ENCODE data around the gene PSMD3.
"Not testable (repeated sequence)": the region's sequence is repeated elsewhere in the genome, so short reads cannot be mapped to it uniquely, and the experiment has no call there.

PSMD3 gene

DNA sequence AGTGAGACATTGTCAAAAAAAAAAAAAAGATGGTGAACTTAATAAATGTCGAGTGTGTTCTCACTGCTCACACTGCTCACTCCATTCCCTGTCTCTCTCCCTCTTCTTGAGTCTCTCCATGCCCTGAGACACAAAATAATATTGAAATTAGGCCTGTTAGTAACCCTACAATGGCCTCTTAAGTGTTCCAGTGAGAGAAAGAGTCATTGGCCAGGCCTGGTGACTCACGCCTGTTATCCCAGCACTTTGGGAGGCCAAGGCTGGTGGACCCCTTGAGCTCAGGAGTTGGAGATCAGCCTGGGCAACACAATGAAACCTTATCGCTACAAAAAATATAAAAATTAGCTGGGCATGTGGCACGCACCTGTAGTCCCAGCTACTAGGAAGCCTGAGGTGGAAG is 18.5 kb downstream of the PSMD3 start:
- FAIRE-seq, result no peak

GRCh38 chr17:40000161-40000560 is 19.6 kb downstream of the PSMD3 start:
- no peak for FAIRE-seq

DNA sequence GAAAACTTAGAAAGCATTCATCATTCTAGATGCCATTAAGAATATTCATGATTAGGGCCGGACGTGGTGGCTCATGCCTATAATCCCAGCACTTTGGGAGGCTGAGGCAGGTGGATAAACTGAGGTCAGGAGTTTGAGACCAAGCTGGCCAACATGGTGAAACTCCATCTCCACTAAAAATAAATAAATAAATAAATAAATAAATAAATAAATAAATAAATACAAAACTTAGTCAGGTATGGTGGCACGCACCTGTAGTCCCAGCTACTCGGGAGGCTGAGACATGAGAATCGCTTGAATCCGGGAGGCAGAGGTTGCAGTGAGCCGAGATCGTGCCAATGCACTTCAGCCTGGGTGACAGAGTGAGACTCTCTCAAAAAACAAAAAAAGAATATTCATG is 20.7 kb downstream of the PSMD3 start:
- FAIRE-seq, result not testable (repeated sequence)

GRCh38 chr17:40004072-40004471 is 23.5 kb downstream of the PSMD3 start:
- no peak for FAIRE-seq

DNA sequence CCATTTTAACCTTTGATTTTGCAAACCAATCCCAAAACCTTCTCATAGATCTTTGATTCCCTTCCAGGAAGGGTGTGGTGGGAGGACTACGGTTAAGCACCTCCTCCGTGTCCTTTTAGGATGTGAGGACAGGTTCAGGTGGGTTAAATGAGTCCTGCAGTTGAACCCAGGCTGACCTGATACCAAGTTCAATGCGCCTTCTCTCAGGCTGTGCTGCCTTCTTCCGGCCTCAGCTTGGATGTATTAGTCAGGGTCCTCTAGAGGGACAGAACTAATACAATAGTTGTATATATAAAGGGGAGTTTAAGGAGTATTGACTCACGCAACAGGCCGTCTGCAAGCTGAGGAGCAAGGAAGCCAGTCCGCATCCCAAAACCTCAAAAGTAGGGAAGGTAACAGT is 24.1 kb downstream of the PSMD3 start:
- FAIRE-seq, result no peak

- FAIRE-seq, result no peak
Measured at GRCh38 chr17:40005520-40005919, 24.9 kb downstream of the PSMD3 start.

- FAIRE-seq, result not testable (repeated sequence)
Measured at GRCh38 chr17:40010946-40011500, 30.4 kb downstream of the PSMD3 start.

- not testable (repeated sequence) for FAIRE-seq
Measured at GRCh38 chr17:40012017-40012647, 31.5 kb downstream of the PSMD3 start.

- FAIRE-seq, result no peak
Measured at GRCh38 chr17:40014375-40014980, 33.9 kb downstream of the PSMD3 start.

- FAIRE-seq, result no peak
Measured at GRCh38 chr17:40015005-40015997, 34.7 kb downstream of the PSMD3 start, which contains the start of gene CSF3. CSF3 (plus strand) TSS chr17:40015440; CDS start chr17:40015475, 35 bp downstream.

GRCh38 chr17:40015998-40016985 is 35.7 kb downstream of the PSMD3 start:
- FAIRE-seq, result no peak

DNA sequence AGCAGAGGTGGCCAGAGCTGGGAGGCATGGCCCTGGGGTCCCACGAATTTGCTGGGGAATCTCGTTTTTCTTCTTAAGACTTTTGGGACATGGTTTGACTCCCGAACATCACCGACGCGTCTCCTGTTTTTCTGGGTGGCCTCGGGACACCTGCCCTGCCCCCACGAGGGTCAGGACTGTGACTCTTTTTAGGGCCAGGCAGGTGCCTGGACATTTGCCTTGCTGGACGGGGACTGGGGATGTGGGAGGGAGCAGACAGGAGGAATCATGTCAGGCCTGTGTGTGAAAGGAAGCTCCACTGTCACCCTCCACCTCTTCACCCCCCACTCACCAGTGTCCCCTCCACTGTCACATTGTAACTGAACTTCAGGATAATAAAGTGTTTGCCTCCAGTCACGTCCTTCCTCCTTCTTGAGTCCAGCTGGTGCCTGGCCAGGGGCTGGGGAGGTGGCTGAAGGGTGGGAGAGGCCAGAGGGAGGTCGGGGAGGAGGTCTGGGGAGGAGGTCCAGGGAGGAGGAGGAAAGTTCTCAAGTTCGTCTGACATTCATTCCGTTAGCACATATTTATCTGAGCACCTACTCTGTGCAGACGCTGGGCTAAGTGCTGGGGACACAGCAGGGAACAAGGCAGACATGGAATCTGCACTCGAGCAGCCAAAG is 36.9 kb downstream of the PSMD3 start:
- no peak for FAIRE-seq

DNA sequence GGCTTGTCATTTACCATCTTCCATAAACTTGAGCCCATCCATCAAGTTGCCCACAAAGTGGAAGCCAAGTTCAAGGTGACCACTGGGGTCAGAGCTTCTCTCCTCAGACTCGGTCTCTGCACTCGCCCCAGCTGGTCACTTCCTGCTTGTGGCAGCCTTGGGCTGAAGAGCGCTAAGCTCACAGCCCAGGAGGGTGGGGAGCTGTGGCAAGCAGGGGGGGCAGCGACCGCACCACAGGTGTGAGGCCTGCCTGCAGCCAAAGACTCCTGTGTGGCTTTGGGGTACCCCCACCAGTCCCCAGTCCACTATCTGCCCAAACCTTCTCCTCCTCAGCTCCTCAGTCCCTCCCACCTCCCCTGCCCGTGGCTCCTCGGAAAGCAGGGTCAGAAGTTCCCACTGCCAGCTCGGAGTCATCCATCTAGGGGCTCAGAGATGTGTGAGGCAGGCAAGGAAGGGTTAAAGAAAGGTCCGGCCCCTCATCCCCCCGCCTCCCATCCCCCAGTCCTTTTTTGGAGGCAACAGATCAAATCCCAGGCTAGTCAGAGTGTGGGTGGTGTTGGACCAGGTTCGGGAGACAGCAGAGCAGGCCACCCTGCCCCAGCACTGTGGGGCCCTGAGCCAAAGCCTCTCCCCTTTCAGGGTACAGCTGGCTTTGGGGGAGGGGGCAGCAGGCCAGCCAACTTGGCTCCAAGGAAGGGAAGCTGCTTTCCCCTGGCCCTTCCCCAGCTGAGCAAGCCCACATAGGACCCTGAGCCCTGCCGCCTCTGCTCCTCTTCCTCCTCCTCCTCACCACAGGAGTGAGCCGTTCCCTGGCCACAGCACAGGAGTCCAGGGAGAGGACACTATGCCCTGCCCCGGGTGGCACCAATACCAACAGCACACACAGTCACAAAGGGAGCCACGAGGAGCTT is 37.9 kb downstream of the PSMD3 start:
- no peak for FAIRE-seq

- FAIRE-seq, result no peak
Measured at GRCh38 chr17:40019140-40019991, 38.8 kb downstream of the PSMD3 start.

DNA sequence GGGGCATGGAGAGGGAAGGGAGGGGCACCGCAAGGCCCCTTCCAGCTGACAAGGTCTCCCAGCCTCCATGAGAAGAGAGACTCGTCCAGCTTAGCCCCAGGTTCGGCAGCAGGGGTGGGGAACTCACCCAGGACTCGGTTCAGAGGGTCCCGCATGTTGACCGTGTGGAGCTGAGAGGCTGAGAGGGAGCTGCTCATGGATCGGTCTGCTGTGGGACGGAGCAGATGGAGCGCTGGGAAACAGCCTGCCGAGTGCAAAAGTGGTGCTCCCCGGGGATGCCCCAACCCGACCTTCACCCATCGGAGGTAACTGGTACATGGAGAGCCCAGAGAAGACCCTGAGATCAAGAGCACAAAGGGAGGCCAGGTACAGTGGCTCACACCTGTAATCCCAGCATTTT is 39.5 kb downstream of the PSMD3 start:
- no peak for FAIRE-seq

DNA sequence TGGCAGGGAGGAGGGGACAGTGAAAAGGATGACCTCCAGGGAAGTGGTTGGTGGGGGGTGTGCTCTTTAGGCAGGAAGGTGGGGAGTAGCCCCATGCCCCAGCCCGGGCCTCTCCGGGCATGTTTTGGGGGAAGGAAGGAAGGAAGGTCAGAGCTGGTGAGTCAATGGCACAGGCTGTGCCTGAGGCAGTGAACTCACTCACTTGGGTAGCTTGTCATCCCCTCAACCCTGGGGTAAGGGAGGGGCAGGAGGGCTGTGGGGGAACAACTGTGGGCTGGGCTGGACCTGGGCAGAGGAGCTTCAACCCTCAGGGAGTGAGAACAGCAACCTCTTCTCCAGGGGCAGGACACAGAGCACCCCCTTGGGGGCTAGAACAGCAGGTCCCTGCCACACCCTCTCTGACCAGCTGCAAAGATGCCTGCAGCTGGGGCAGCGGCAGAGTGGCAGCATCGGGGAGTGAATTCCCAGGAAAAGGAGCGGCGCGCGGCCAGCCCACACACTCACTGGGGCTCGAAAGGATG is 40.9 kb downstream of the PSMD3 start:
- no peak for FAIRE-seq

- FAIRE-seq, result no peak
Measured at GRCh38 chr17:40022497-40022896, 41.9 kb downstream of the PSMD3 start.

- no peak for FAIRE-seq
Measured at GRCh38 chr17:40022961-40023541, 42.4 kb downstream of the PSMD3 start.

Data from colon (tissue), 2 donors.